Mammary epithelial cell (primary cell): ENCODE data around the gene IRF4.

Experiments used
- CTCF ChIP-seq, 2 donors: IDR thresholded peaks in 1 of 2; conservative IDR thresholded peaks in 1 of 2; 2 replicates each; pipeline ENCODE4 v1.5.1; 2011 to 2012; ENCODE audit warnings: inconsistent platforms in 2 of 2, low read length in 2 of 2, mild to moderate bottlenecking in 2 of 2, control low read depth in 1 of 2, low read depth in 1 of 2; ENCODE audit not compliant: insufficient read depth in 1 of 2; ENCODE audit errors: extremely low read depth in 1 of 2
- EZH2 ChIP-seq: IDR thresholded peaks from 2 replicates; pipeline ENCODE4 v1.6.1; 2012; ENCODE audit warnings: low read length, inconsistent platforms, borderline replicate concordance

GRCh38 chr6:453152-453551, 61.6 kb downstream of the IRF4 start:
- no peak for TF ChIP-seq CTCF (conservative IDR thresholded peaks at IDR 0.05 in 1 of 2, IDR thresholded peaks at IDR 0.05 in 1 of 2; ENCODE audit: extremely low read depth in 1 of 2, insufficient read depth in 1 of 2, low read depth in 1 of 2, low read length in 2 of 2)
- TF ChIP-seq EZH2: no peak
